H1 (cell line): ENCODE measurements around the gene TGFBR1.

Source experiments
- CTCF ChIP-seq, 3 experiments: IDR thresholded peaks; 1 replicate in 2 of 3; 2 replicates in 1 of 3; pipeline versions ENCODE4 v1.5.1 to v1.6.1; 2011; ENCODE audit warnings: low read length in 3 of 3, mild to moderate bottlenecking in 3 of 3, inconsistent platforms in 2 of 3, low read depth in 1 of 3, moderate library complexity in 1 of 3; ENCODE audit not compliant: insufficient read depth in 1 of 3; ENCODE audit errors: control extremely low read depth in 1 of 3
- EP300 ChIP-seq, 2 experiments: IDR thresholded peaks; 1 replicate in 1 of 2; 2 replicates in 1 of 2; pipeline ENCODE4 v1.6.1; 2011 to 2012; ENCODE audit warnings: low read depth in 2 of 2, low read length in 2 of 2, mild to moderate bottlenecking in 2 of 2, borderline replicate concordance in 1 of 2, inconsistent platforms in 1 of 2, moderate library complexity in 1 of 2
- EZH2 ChIP-seq: fragments of 200-600 bp; sonication (generic); IDR thresholded peaks from 2 replicates; pipeline ENCODE4 v1.7.1; 2012; ENCODE audit warnings: low read depth, mild to moderate bottlenecking, moderate library complexity, low read length, inconsistent platforms; ENCODE audit not compliant: severe bottlenecking
- GTF2F1 ChIP-seq: IDR thresholded peaks from 2 replicates; pipeline ENCODE4 v1.6.1; 2012; ENCODE audit warnings: low read depth, low read length, improper control_type of control experiment, borderline replicate concordance
- KDM1A ChIP-seq: fragments of 200-600, 300-600 bp; sonication (generic); IDR thresholded peaks from 2 replicates; pipeline ENCODE4 v1.7.1; 2016; ENCODE audit warnings: mild to moderate bottlenecking, low read length, borderline replicate concordance
- POLR2A ChIP-seq, 2 experiments: IDR thresholded peaks; 1 replicate in 1 of 2; 2 replicates in 1 of 2; pipeline ENCODE4 v1.6.1; 2011; ENCODE audit warnings: low read depth in 2 of 2, low read length in 2 of 2, mild to moderate bottlenecking in 2 of 2; ENCODE audit errors: control extremely low read depth in 1 of 2
- RAD21 ChIP-seq, 2 experiments: IDR thresholded peaks in 1 of 2; conservative IDR thresholded peaks in 1 of 2; 2 replicates each; pipeline ENCODE4 v1.6.1; 2011; ENCODE audit warnings: low read depth in 2 of 2, low read length in 2 of 2, improper control_type of control experiment in 1 of 2, inconsistent platforms in 1 of 2, mild to moderate bottlenecking in 1 of 2, moderate library complexity in 1 of 2
- RNF2 ChIP-seq: fragments of 200-900, 300-1000 bp; sonication (generic); IDR thresholded peaks from 2 replicates; pipeline ENCODE4 v1.7.1; 2016; ENCODE audit warnings: borderline replicate concordance, low read depth, mild to moderate bottlenecking, antibody characterized with exemption, low read length; ENCODE audit not compliant: poor library complexity, severe bottlenecking; ENCODE audit errors: missing control alignments
- SIN3A ChIP-seq, 2 experiments: IDR thresholded peaks in 1 of 2; conservative IDR thresholded peaks in 1 of 2; 2 replicates each; pipeline ENCODE4 v1.6.1; 2011 to 2012; ENCODE audit warnings: low read length in 2 of 2, improper control_type of control experiment in 1 of 2, low read depth in 1 of 2, mild to moderate bottlenecking in 1 of 2
- SIRT6 ChIP-seq: IDR thresholded peaks from one replicate; pipeline ENCODE4 v1.7.1; 2012; ENCODE audit warnings: low read length, inconsistent platforms
- SP1 ChIP-seq: IDR thresholded peaks from 2 replicates; pipeline ENCODE4 v1.6.1; 2011; ENCODE audit warnings: low read depth, low read length
- YY1 ChIP-seq: IDR thresholded peaks from 2 replicates; pipeline ENCODE4 v1.6.1; 2011; ENCODE audit warnings: low read depth, mild to moderate bottlenecking, low read length
- ZNF274 ChIP-seq: IDR thresholded peaks from 2 replicates; pipeline ENCODE4 v1.7.0; 2012; ENCODE audit warnings: low read length, borderline replicate concordance; ENCODE audit errors: extremely low read depth

- TF ChIP-seq SIN3A (conservative IDR thresholded peaks at IDR 0.05 in 1 of 2, IDR thresholded peaks at IDR 0.05 in 1 of 2; ENCODE audit: low read depth in 1 of 2, low read length in 2 of 2) (peak; percentile 52 to 59; a peak in 2 of 4 replicates), CTCF (IDR thresholded peaks at IDR 0.05; ENCODE audit: control extremely low read depth in 1 of 3, insufficient read depth in 1 of 3, low read depth in 1 of 3, low read length in 3 of 3) (peak in 1 of 3 experiments; percentile 3; a peak in 1 of 4 replicates), SIRT6 (no peak), ZNF274 (no peak), KDM1A (no peak), EP300 (IDR thresholded peaks at IDR 0.05; ENCODE audit: borderline replicate concordance in 1 of 2, low read depth in 2 of 2, low read length in 2 of 2) (no peak), RAD21 (IDR thresholded peaks at IDR 0.05 in 1 of 2, conservative IDR thresholded peaks at IDR 0.05 in 1 of 2; ENCODE audit: low read depth in 2 of 2, low read length in 2 of 2) (peak in 1 of 2 experiments; percentile 9; a peak in 1 of 4 replicates), YY1 (peak; percentile 21; the same call in 1 of the 2 replicates), POLR2A (IDR thresholded peaks at IDR 0.05; ENCODE audit: control extremely low read depth in 1 of 2, low read depth in 2 of 2, low read length in 2 of 2) (peak; percentile 90 to 94; a peak in 2 of 3 replicates), RNF2 (no peak), GTF2F1 (0 out of 2 replicates have a peak, but pooled peaks have one; percentile 39), EZH2 (peak; percentile 2), SP1 (no peak)
These were observed at the start of gene TGFBR1 for GRCh38 chr9:99104459-99105151.
